SK-N-SH treated with all-trans-retinoic acid at 6 μM for 48 hours (cell line): Measurements from ENCODE around the gene TMEM183A.

Source experiments
- ATAC-seq: fragments of 200-7000 bp; cut with Tn5 transposase; 3 replicates; pipeline ENCODE4 v1.9.1; 2020; ENCODE audit warnings: mild to moderate bottlenecking, moderate library complexity
- ARNTL ChIP-seq: fragments of 450-650 bp; formaldehyde crosslinking; IDR thresholded peaks from 2 replicates; pipeline ENCODE4 v1.5.0; 2020; ENCODE audit warnings: low read depth, mild to moderate bottlenecking, moderate library complexity, borderline replicate concordance
- CSDC2 ChIP-seq: fragments of 250-450 bp; sonication (Bioruptor Pico); IDR thresholded peaks from 2 replicates; pipeline ENCODE4 v1.5.0; 2020; ENCODE audit warnings: mild to moderate bottlenecking, moderate library complexity
- ESRRG ChIP-seq: fragments of 250-450 bp; sonication (Bioruptor Pico); IDR thresholded peaks from 2 replicates; pipeline ENCODE4 v1.6.1; 2021; ENCODE audit warnings: mild to moderate bottlenecking
- GLIS3 ChIP-seq: fragments of 250-450 bp; sonication (Bioruptor Pico); IDR thresholded peaks from 2 replicates; pipeline ENCODE4 v1.5.0; 2020; ENCODE audit warnings: mild to moderate bottlenecking, moderate library complexity
- ISL1 ChIP-seq: fragments of 250-450 bp; sonication (Bioruptor Pico); IDR thresholded peaks from 2 replicates; pipeline ENCODE4 v2.1.2; 2022; ENCODE audit warnings: mild to moderate bottlenecking, moderate library complexity
- OSR1 ChIP-seq: fragments of 250-450 bp; sonication (Bioruptor Pico); IDR thresholded peaks from 2 replicates; pipeline ENCODE4 v1.8.0; 2022; ENCODE audit warnings: moderate library complexity, mild to moderate bottlenecking, inconsistent platforms
- PPARA ChIP-seq: fragments of 250-450 bp; sonication (Bioruptor Pico); IDR thresholded peaks from 2 replicates; pipeline ENCODE4 v1.5.0; 2020; ENCODE audit warnings: mild to moderate bottlenecking, borderline replicate concordance
- SNAI2 ChIP-seq: fragments of 250-450 bp; sonication (Bioruptor Pico); IDR thresholded peaks from 2 replicates; pipeline ENCODE4 v1.5.0; 2020; ENCODE audit warnings: mild to moderate bottlenecking, moderate library complexity
- TCF4 ChIP-seq: fragments of 250-450 bp; sonication (Bioruptor Pico); IDR thresholded peaks from 2 replicates; pipeline ENCODE4 v1.8.0; 2021; ENCODE audit warnings: mild to moderate bottlenecking, moderate library complexity, borderline replicate concordance
- TOX ChIP-seq: fragments of 250-450 bp; sonication (Bioruptor Pico); IDR thresholded peaks from 2 replicates; pipeline ENCODE4 v1.8.0; 2021; ENCODE audit warnings: mild to moderate bottlenecking, moderate library complexity, borderline replicate concordance
- ZC3H10 ChIP-seq: fragments of 250-450 bp; sonication (Bioruptor Pico); IDR thresholded peaks from 2 replicates; pipeline ENCODE4 v1.5.1; 2021; ENCODE audit warnings: mild to moderate bottlenecking, moderate library complexity
- ZFP3 ChIP-seq: fragments of 250-450 bp; sonication (Bioruptor Pico); IDR thresholded peaks from 2 replicates; pipeline ENCODE4 v1.5.0; 2020; ENCODE audit warnings: mild to moderate bottlenecking, moderate library complexity
- ZFP30 ChIP-seq: fragments of 450-650 bp; formaldehyde crosslinking; IDR thresholded peaks from 2 replicates; pipeline ENCODE4 v1.5.0; 2022; ENCODE audit warnings: mild to moderate bottlenecking, moderate library complexity
- ZNF565 ChIP-seq: fragments of 450-650 bp; formaldehyde crosslinking; conservative IDR thresholded peaks from 2 replicates; pipeline ENCODE4 v1.5.0; 2020; ENCODE audit warnings: low read depth, mild to moderate bottlenecking, moderate library complexity
- ZNF70 ChIP-seq: fragments of 450-650 bp; formaldehyde crosslinking; IDR thresholded peaks from 2 replicates; pipeline ENCODE4 v1.5.0; 2020; ENCODE audit warnings: mild to moderate bottlenecking, moderate library complexity
- ZNF8 ChIP-seq: fragments of 450-650 bp; formaldehyde crosslinking; IDR thresholded peaks from 2 replicates; pipeline ENCODE4 v1.5.0; 2020; ENCODE audit warnings: mild to moderate bottlenecking, moderate library complexity
- TF ChIP-seq, protein P1 (sequence below): fragments of 250-450 bp; sonication (Bioruptor Pico); IDR thresholded peaks from 2 replicates; pipeline ENCODE4 v1.8.0; 2020; ENCODE audit warnings: mild to moderate bottlenecking, moderate library complexity, borderline replicate concordance
- TF ChIP-seq, protein P2 (sequence below): fragments of 250-450 bp; sonication (Bioruptor Pico); IDR thresholded peaks from 2 replicates; pipeline ENCODE4 v1.8.0; 2021; ENCODE audit warnings: low read depth, mild to moderate bottlenecking, moderate library complexity, borderline replicate concordance
- TF ChIP-seq, protein P3 (sequence below): fragments of 250-450 bp; sonication (Bioruptor Pico); IDR thresholded peaks from 2 replicates; pipeline ENCODE4 v1.5.1; 2020; ENCODE audit warnings: low read depth, mild to moderate bottlenecking, moderate library complexity
- TF ChIP-seq, protein P4 (sequence below): fragments of 250-450 bp; sonication (Bioruptor Pico); IDR thresholded peaks from 2 replicates; pipeline ENCODE4 v1.5.0; 2020; ENCODE audit warnings: mild to moderate bottlenecking, moderate library complexity
- TF ChIP-seq, protein P5 (sequence below): fragments of 250-450 bp; sonication (Bioruptor Pico); IDR thresholded peaks from 2 replicates; pipeline ENCODE4 v1.5.1; 2021; ENCODE audit warnings: mild to moderate bottlenecking, moderate library complexity

Gene TMEM183A

DNA sequence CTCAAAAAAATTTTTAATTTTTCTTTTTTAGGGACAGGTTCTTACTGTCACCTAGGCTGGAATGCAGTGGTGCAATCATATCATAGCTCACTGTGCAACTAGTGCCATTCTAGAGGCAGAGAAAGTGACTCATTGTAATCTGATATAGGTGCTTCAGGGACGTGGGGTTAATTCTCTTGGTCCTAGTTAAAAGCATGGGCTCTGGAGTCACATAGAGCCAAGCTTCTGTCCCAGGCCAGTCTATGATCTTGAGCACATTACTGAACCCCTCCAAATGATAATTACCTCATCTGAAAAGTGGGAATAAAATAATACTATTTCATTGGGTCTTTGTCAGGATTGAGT lies 47.9 kb upstream of the TMEM183A start:
- peak; percentile 50 for ATAC-seq
- TF ChIP-seq ZFP3 (CRISPR knock-in tag) (no peak), TOX (CRISPR knock-in tag) (no peak), ZNF565 (no peak), ZNF70 (CRISPR knock-in tag) (no peak), ZC3H10 (CRISPR knock-in tag) (no peak), ISL1 (CRISPR knock-in tag) (no peak), PPARA (CRISPR knock-in tag) (no peak), OSR1 (CRISPR knock-in tag) (no peak), SNAI2 (CRISPR knock-in tag) (no peak), TCF4 (no peak), ESRRG (CRISPR knock-in tag) (no peak), ARNTL (no peak), ZNF8 (no peak), CSDC2 (no peak)
- TF ChIP-seq, protein P1, sequence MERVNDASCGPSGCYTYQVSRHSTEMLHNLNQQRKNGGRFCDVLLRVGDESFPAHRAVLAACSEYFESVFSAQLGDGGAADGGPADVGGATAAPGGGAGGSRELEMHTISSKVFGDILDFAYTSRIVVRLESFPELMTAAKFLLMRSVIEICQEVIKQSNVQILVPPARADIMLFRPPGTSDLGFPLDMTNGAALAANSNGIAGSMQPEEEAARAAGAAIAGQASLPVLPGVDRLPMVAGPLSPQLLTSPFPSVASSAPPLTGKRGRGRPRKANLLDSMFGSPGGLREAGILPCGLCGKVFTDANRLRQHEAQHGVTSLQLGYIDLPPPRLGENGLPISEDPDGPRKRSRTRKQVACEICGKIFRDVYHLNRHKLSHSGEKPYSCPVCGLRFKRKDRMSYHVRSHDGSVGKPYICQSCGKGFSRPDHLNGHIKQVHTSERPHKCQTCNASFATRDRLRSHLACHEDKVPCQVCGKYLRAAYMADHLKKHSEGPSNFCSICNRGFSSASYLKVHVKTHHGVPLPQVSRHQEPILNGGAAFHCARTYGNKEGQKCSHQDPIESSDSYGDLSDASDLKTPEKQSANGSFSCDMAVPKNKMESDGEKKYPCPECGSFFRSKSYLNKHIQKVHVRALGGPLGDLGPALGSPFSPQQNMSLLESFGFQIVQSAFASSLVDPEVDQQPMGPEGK (CRISPR knock-in tag), result no peak
- TF ChIP-seq, protein P2, sequence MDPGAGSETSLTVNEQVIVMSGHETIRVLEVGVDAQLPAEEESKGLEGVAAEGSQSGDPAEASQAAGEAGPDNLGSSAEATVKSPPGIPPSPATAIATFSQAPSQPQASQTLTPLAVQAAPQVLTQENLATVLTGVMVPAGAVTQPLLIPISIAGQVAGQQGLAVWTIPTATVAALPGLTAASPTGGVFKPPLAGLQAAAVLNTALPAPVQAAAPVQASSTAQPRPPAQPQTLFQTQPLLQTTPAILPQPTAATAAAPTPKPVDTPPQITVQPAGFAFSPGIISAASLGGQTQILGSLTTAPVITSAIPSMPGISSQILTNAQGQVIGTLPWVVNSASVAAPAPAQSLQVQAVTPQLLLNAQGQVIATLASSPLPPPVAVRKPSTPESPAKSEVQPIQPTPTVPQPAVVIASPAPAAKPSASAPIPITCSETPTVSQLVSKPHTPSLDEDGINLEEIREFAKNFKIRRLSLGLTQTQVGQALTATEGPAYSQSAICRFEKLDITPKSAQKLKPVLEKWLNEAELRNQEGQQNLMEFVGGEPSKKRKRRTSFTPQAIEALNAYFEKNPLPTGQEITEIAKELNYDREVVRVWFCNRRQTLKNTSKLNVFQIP (CRISPR knock-in tag), result no peak
- TF ChIP-seq, protein P3, sequence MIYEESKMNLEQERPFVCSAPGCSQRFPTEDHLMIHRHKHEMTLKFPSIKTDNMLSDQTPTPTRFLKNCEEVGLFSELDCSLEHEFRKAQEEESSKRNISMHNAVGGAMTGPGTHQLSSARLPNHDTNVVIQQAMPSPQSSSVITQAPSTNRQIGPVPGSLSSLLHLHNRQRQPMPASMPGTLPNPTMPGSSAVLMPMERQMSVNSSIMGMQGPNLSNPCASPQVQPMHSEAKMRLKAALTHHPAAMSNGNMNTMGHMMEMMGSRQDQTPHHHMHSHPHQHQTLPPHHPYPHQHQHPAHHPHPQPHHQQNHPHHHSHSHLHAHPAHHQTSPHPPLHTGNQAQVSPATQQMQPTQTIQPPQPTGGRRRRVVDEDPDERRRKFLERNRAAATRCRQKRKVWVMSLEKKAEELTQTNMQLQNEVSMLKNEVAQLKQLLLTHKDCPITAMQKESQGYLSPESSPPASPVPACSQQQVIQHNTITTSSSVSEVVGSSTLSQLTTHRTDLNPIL, result no peak
- TF ChIP-seq, protein P4, sequence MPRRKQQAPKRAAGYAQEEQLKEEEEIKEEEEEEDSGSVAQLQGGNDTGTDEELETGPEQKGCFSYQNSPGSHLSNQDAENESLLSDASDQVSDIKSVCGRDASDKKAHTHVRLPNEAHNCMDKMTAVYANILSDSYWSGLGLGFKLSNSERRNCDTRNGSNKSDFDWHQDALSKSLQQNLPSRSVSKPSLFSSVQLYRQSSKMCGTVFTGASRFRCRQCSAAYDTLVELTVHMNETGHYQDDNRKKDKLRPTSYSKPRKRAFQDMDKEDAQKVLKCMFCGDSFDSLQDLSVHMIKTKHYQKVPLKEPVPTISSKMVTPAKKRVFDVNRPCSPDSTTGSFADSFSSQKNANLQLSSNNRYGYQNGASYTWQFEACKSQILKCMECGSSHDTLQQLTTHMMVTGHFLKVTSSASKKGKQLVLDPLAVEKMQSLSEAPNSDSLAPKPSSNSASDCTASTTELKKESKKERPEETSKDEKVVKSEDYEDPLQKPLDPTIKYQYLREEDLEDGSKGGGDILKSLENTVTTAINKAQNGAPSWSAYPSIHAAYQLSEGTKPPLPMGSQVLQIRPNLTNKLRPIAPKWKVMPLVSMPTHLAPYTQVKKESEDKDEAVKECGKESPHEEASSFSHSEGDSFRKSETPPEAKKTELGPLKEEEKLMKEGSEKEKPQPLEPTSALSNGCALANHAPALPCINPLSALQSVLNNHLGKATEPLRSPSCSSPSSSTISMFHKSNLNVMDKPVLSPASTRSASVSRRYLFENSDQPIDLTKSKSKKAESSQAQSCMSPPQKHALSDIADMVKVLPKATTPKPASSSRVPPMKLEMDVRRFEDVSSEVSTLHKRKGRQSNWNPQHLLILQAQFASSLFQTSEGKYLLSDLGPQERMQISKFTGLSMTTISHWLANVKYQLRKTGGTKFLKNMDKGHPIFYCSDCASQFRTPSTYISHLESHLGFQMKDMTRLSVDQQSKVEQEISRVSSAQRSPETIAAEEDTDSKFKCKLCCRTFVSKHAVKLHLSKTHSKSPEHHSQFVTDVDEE (CRISPR knock-in tag), result no peak
- TF ChIP-seq, protein P5, sequence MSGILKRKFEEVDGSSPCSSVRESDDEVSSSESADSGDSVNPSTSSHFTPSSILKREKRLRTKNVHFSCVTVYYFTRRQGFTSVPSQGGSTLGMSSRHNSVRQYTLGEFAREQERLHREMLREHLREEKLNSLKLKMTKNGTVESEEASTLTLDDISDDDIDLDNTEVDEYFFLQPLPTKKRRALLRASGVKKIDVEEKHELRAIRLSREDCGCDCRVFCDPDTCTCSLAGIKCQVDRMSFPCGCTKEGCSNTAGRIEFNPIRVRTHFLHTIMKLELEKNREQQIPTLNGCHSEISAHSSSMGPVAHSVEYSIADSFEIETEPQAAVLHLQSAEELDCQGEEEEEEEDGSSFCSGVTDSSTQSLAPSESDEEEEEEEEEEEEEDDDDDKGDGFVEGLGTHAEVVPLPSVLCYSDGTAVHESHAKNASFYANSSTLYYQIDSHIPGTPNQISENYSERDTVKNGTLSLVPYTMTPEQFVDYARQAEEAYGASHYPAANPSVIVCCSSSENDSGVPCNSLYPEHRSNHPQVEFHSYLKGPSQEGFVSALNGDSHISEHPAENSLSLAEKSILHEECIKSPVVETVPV (CRISPR knock-in tag), result no peak

DNA sequence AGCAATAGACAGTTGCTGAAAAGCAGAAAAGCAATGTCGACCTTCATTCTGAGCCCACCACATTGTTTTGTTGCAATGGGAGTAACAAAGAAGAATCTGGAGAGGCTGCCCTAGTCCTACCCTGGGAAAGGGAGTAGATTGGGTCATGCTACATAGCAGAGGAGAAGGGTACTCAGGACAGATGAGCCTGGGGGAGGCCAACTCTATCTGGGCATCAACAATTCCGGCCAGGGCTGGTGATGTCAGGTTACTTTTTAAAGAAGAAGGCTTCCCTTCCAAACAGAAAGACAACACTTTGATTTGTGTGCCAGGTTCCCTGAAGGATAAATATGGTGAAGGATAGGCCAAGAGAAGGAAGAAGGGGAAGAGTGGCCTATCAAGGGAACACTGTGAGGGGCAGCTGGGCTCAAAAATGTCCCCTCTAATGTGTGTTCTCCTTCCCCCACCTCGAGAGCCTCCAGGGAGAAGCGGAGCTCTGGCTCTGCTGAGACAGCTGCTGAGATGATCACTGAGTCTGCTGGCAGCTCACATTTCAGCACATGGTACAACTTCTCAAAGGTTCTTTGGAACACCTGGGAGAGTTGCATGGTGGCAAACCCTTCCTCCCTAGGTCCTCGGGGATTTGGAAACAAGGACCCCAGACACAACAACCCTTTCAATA lies 45.8 kb upstream of the TMEM183A start:
- ATAC-seq, result no peak

More for the DNA sequence above, 45.8 kb upstream of the TMEM183A start:
- TF ChIP-seq ESRRG (CRISPR knock-in tag), result no peak
- no peak for TF ChIP-seq TCF4
- no peak for TF ChIP-seq ZFP30 (CRISPR knock-in tag)
- TF ChIP-seq ZNF70 (CRISPR knock-in tag), result no peak
- no peak for TF ChIP-seq ZC3H10 (CRISPR knock-in tag)
- no peak for TF ChIP-seq ZNF565
- TF ChIP-seq, protein P3, result no peak
- no peak for TF ChIP-seq SNAI2 (CRISPR knock-in tag)
- no peak for TF ChIP-seq ZNF8
- no peak for TF ChIP-seq OSR1 (CRISPR knock-in tag)
- TF ChIP-seq ARNTL, result no peak
- TF ChIP-seq, protein P5 (CRISPR knock-in tag), result no peak
- TF ChIP-seq PPARA (CRISPR knock-in tag), result no peak
- no peak for TF ChIP-seq GLIS3 (CRISPR knock-in tag)
